Aorta (tissue), 4 donors: Measurements from ENCODE around the gene SAMD4A. TPM values are rescaled to one million over a fixed set of nuclear protein-coding genes. Genes with fewer than 3 reads are reported as not detected.

Source experiments
- polyA plus RNA-seq, 2 donors: library from polyadenylated mRNA; stranded (reverse); fragments of 200-250 nt; gene quantifications; one replicate each; pipeline ENCODE4 v1.2.3, GENCODE V29; 2013
- total RNA-seq, 2 donors: library from RNA; stranded (reverse); fragmentation: NEBNext Ultra II Directional; extraction: Animal tissue kit (Norgen Biotek cat#: 25700); gene quantifications; one replicate each; pipeline ENCODE4 v1.2.1, GENCODE V29; 2021
- donor health status: healthy with polysubstance abuse.
- donor health status: Bipolar disorder and iron deficiency.
- donor health status: DM: no; HTN: no; CAD: no.
- donor health status: DM: yes; HTN: yes; CAD: no.

Gene SAMD4A
- total and polyA plus RNA-seq, 4 donors, result 18.8 to 386 (median 102) TPM

Other genes starting within 250 kb of the SAMD4A start
- gene CDKN3, start 170.1 kb upstream of the SAMD4A start, total RNA-seq, result 10 to 100 TPM in 1 of 2 donors, 1 to 10 TPM in 1; 8.1 to 10.5 TPM
- gene CDKN3, start 170.1 kb upstream of the SAMD4A start, polyA plus RNA-seq, result 1 to 10 TPM; 2.2 to 4.8 TPM
- gene CNIH1, start 125.8 kb upstream of the SAMD4A start, total RNA-seq, result 10 to 100 TPM; 83.3 to 91.4 TPM
- 10 to 100 TPM; 86.1 to 92.3 TPM for gene CNIH1, start 125.8 kb upstream of the SAMD4A start, polyA plus RNA-seq
- 10 to 100 TPM; 37.6 to 40.2 TPM for gene GMFB, start 78.1 kb upstream of the SAMD4A start, total RNA-seq
- gene GMFB, start 78.1 kb upstream of the SAMD4A start, polyA plus RNA-seq, result 10 to 100 TPM; 11.9 to 31.6 TPM
- gene CGRRF1, start 57.2 kb upstream of the SAMD4A start, total RNA-seq, result 10 to 100 TPM; 18.7 to 25.4 TPM
- gene CGRRF1, start 57.2 kb upstream of the SAMD4A start, polyA plus RNA-seq, result 10 to 100 TPM; 19.9 to 21.3 TPM